ENCODE results near the gene PUS3.

Gene PUS3

DNA sequence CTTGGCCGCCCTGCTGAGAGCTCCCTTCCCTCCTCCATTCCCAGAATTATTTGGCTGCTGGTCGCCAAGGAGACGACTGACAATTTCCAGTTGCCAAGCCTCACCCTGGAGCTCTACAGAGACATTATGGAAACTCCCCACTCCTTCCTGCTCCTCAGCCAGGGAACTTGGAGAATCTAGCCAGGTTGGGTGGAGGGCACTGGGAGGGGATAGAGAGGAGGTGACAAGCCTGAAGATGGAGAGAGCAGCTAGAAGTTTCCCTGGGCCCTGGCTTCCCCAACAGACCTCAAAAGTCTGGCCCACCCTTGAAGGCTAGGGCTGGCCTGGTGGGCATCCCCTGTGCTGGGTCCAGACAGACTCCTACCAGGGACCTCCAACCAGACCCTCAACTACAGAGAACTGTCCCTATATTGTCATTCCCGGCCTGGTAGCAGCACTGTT lies 36.1 kb upstream of the PUS3 start:
- TF ChIP-seq, protein P1, sequence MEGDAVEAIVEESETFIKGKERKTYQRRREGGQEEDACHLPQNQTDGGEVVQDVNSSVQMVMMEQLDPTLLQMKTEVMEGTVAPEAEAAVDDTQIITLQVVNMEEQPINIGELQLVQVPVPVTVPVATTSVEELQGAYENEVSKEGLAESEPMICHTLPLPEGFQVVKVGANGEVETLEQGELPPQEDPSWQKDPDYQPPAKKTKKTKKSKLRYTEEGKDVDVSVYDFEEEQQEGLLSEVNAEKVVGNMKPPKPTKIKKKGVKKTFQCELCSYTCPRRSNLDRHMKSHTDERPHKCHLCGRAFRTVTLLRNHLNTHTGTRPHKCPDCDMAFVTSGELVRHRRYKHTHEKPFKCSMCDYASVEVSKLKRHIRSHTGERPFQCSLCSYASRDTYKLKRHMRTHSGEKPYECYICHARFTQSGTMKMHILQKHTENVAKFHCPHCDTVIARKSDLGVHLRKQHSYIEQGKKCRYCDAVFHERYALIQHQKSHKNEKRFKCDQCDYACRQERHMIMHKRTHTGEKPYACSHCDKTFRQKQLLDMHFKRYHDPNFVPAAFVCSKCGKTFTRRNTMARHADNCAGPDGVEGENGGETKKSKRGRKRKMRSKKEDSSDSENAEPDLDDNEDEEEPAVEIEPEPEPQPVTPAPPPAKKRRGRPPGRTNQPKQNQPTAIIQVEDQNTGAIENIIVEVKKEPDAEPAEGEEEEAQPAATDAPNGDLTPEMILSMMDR (conservative IDR thresholded peaks at IDR 0.05; ENCODE audit: low read depth, low read length) = no peak
- no peak overlapping the region for H3K4me3 ChIP-seq (ENCODE audit: low read length)
- DNase-seq (ENCODE audit: low read depth) = no peak

- TF ChIP-seq, protein P1 (conservative IDR thresholded peaks at IDR 0.05; ENCODE audit: low read depth, low read length) = no peak
- no peak for DNase-seq (ENCODE audit: low read depth)
- no peak overlapping the region for H3K4me3 ChIP-seq (ENCODE audit: low read length)
These were observed 35.4 kb upstream of the PUS3 start for GRCh38 chr11:125938418-125938817.

- TF ChIP-seq, protein P1 (conservative IDR thresholded peaks at IDR 0.05; ENCODE audit: low read depth, low read length) = no peak
- DNase-seq (ENCODE audit: low read depth) = no peak
- H3K4me3 ChIP-seq (ENCODE audit: low read length) = no peak overlapping the region
These were observed 32.7 kb upstream of the PUS3 start for GRCh38 chr11:125935618-125936199.

- DNase-seq (ENCODE audit: low read depth) = no peak
- TF ChIP-seq, protein P1 (conservative IDR thresholded peaks at IDR 0.05; ENCODE audit: low read depth, low read length) = no peak
- no peak overlapping the region for H3K4me3 ChIP-seq (ENCODE audit: low read length)
These were observed 32.0 kb upstream of the PUS3 start for GRCh38 chr11:125935056-125935455.

DNA sequence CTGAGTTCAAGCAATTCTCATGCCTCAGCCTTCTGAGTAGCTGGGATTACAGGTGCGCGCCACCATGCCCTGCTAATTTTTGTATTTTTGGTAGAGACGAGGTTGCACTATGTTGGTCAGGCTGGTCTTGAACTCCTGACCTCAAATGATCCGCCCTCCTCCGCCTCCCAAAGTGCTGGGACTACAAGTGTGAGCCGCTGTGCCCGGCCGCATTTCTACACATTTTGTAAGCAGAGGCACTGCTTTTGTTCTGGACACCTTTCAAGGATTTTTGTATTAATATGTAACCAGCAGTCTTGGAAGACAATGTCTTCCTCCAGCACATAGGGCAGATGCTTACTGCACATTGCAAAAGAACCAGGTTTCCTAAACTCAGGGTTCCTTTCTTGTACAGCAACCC lies 31.5 kb upstream of the PUS3 start:
- TF ChIP-seq, protein P1 (conservative IDR thresholded peaks at IDR 0.05; ENCODE audit: low read depth, low read length) = no peak

DNA sequence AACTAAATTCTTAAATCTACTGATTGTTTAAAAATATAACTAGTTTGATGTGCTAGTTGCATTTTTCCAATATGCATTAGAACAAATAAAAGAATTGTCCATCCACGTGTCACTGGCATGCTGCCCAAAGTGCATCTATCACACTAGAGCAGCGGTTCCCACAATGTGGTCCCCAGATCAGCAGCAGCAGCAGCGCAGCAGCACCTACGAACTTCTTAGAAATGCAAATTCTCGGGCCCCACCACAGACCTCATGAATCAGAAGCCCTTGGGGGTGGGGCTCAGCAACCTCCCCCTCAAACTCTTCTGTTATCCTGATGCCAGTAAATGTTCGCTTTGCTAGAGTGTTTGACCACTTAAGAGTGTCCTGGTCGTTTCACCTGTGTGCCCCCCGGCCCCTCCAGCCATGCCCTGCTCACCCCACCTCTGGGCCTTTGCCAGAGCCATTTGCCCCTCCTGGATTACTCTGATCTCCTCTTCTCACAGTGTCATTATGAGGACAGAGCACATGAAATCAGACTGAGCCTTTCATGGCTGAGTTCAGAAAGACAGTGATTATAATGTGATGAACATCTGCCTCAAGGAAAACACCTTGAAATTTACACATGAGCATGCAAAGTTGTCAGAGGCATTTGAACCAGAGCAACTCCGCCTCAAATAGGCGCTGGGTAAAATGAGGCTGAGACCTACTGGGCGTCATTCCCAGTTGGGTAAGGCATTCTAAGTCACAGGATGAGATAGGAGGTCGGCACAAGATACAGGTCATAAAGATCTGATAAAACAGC lies 30.2 kb upstream of the PUS3 start:
- TF ChIP-seq, protein P1 (conservative IDR thresholded peaks at IDR 0.05; ENCODE audit: low read depth, low read length) = no peak
- no peak overlapping the region for H3K4me3 ChIP-seq (ENCODE audit: low read length)
- DNase-seq (ENCODE audit: low read depth) = no peak

More for the DNA sequence above, 31.5 kb upstream of the PUS3 start:
- DNase-seq (ENCODE audit: low read depth) = no peak
- H3K4me3 ChIP-seq (ENCODE audit: low read length) = no peak overlapping the region

- TF ChIP-seq, protein P1 (conservative IDR thresholded peaks at IDR 0.05; ENCODE audit: low read depth, low read length) = no peak
- no peak overlapping the region for H3K4me3 ChIP-seq (ENCODE audit: low read length)
- DNase-seq (ENCODE audit: low read depth) = no peak
These were observed 29.3 kb upstream of the PUS3 start for GRCh38 chr11:125932301-125932700.
